Left ventricle myocardium inferior (tissue), 1 donor: Measurements from ENCODE around the gene UIMC1. TPM values are rescaled to one million over a fixed set of nuclear protein-coding genes. Genes with fewer than 3 reads are reported as not detected.
A peak's percentile ranks its signal among the peaks of the same experiment; 100 is the strongest.
"Not testable (repeated sequence)": the region's sequence is repeated elsewhere in the genome, so short reads cannot be mapped to it uniquely, and the experiment has no call there.

Source experiments
- DNase-seq: peaks from one replicate; pipeline ENCODE4 v3.0.0-alpha.2; 2020
- H3K27ac ChIP-seq: fragments of 200-600 bp; replicated peaks from 2 replicates; pipeline ENCODE4 v1.8.0; 2021
- H3K27me3 ChIP-seq: fragments of 200-600 bp; 2 replicates; pipeline ENCODE4 v1.8.0; 2021; ENCODE audit warnings: low read depth
- H3K36me3 ChIP-seq: fragments of 200-600 bp; 2 replicates; pipeline ENCODE4 v1.8.0; 2021
- H3K4me1 ChIP-seq: fragments of 200-600 bp; 2 replicates; pipeline ENCODE4 v1.8.0; 2021
- H3K4me3 ChIP-seq: fragments of 200-600 bp; 2 replicates; pipeline ENCODE4 v1.8.0; 2021; ENCODE audit warnings: mild to moderate bottlenecking, moderate library complexity
- H3K9me3 ChIP-seq: fragments of 200-600 bp; replicated peaks from 2 replicates; pipeline ENCODE4 v1.8.0; 2021
- CTCF ChIP-seq: fragments of 200-600 bp; IDR thresholded peaks from 2 replicates; pipeline ENCODE4 v1.8.0; 2021; ENCODE audit warnings: antibody characterized with exemption, mild to moderate bottlenecking, borderline replicate concordance
- intact Hi-C: fragments of 100-400 bp; cut with micrococcal nuclease; formaldehyde crosslinking; loops from one replicate; pipeline ENCODE4 v1.11.0; 2022
- total RNA-seq: library from RNA; stranded (reverse); fragmentation: NEBNext Ultra II Directional; extraction: Animal tissue kit (Norgen Biotek cat#: 25700); gene quantifications from one replicate; pipeline ENCODE4 v1.2.1, GENCODE V29; 2021
- donor health status: DM: no; HTN: yes; CAD: no; lungs with severe emphysema.

The UIMC1 gene
- total RNA-seq, 1 donor from 2014 or later: 30.7 TPM

- Histone ChIP-seq H3K4me3 (no peak overlapping the region), H3K4me1 (peaks cover 63% of the 10 kb centered on the region)
- intact Hi-C loops: no loop called here
Measured at GRCh38 chr5:176998828-176999227, 7.8 kb downstream of the UIMC1 start.

GRCh38 chr5:176996780-176997179 lies 9.8 kb downstream of the UIMC1 start:
- Histone ChIP-seq H3K27ac (peak overlapping the region; percentile 73), H3K4me3 (no peak overlapping the region), H3K36me3 (no peaks in the 10 kb centered on the region), H3K9me3 (peaks cover 20% of the 10 kb centered on the region), H3K4me1 (peaks cover 65% of the 10 kb centered on the region), H3K27me3 (no peaks in the 10 kb centered on the region)
- no peak for TF ChIP-seq CTCF
- intact Hi-C loops: no loop called here
- no peak for DNase-seq

More at GRCh38 chr5:176998828-176999227, 7.8 kb downstream of the UIMC1 start:
- TF ChIP-seq CTCF: no peak
- H3K9me3 ChIP-seq: peaks cover 16% of the 10 kb centered on the region
- H3K36me3 ChIP-seq: no peaks in the 10 kb centered on the region
- H3K27me3 ChIP-seq: no peaks in the 10 kb centered on the region
- H3K27ac ChIP-seq: no peak overlapping the region
- DNase-seq: no peak

GRCh38 chr5:176995896-176996767 lies 10.4 kb downstream of the UIMC1 start:
- no peaks in the 10 kb centered on the region for H3K27me3 ChIP-seq
- H3K27ac ChIP-seq: peak overlapping the region; percentile 73
- H3K4me3 ChIP-seq: no peak overlapping the region
- DNase-seq: no peak
- peaks cover 20% of the 10 kb centered on the region for H3K9me3 ChIP-seq
- intact Hi-C loops: no loop called here
- H3K4me1 ChIP-seq: peaks cover 63% of the 10 kb centered on the region
- no peaks in the 10 kb centered on the region for H3K36me3 ChIP-seq
- no peak for TF ChIP-seq CTCF

GRCh38 chr5:176995122-176995490 lies 11.5 kb downstream of the UIMC1 start:
- TF ChIP-seq CTCF: no peak
- peaks cover 53% of the 10 kb centered on the region for H3K4me1 ChIP-seq
- intact Hi-C loops: no loop called here
- H3K27ac ChIP-seq: peak overlapping the region; percentile 73
- H3K4me3 ChIP-seq: no peak overlapping the region
- peaks cover 20% of the 10 kb centered on the region for H3K9me3 ChIP-seq
- DNase-seq: no peak
- H3K27me3 ChIP-seq: no peaks in the 10 kb centered on the region
- no peaks in the 10 kb centered on the region for H3K36me3 ChIP-seq

GRCh38 chr5:176994460-176995121 lies 12.0 kb downstream of the UIMC1 start:
- Histone ChIP-seq H3K4me1 (peaks cover 52% of the 10 kb centered on the region), H3K36me3 (no peaks in the 10 kb centered on the region), H3K27me3 (no peaks in the 10 kb centered on the region), H3K27ac (peak overlapping the region; percentile 73), H3K9me3 (peaks cover 20% of the 10 kb centered on the region), H3K4me3 (no peak overlapping the region)
- DNase-seq: peak; percentile 29
- TF ChIP-seq CTCF: no peak
- intact Hi-C loops: no loop called here

GRCh38 chr5:176993081-176993480 lies 13.5 kb downstream of the UIMC1 start:
- DNase-seq, H3K4me3 ChIP-seq, intact Hi-C loops, H3K36me3 ChIP-seq, H3K27me3 ChIP-seq: not testable (repeated sequence)
- peaks cover 61% of the 10 kb centered on the region for H3K4me1 ChIP-seq
- peak overlapping the region; percentile 73 for H3K27ac ChIP-seq
- H3K9me3 ChIP-seq: peaks cover 20% of the 10 kb centered on the region
